HG03139 (cell line): ENCODE measurements around the gene COX17.

ENCODE experiments used
- ATAC-seq: cut with Tn5 transposase; IDR thresholded peaks from one replicate; pipeline ENCODE4 v1.9.1; 2021; ENCODE audit not compliant: unreplicated experiment

Gene COX17

GRCh38 chr3:119647171-119647570, 30.0 kb downstream of the COX17 start:
- no peak for ATAC-seq

- no peak for ATAC-seq
Observed at GRCh38 chr3:119645813-119646212, 31.4 kb downstream of the COX17 start.

- no peak for ATAC-seq
Observed at GRCh38 chr3:119644481-119644880, 32.7 kb downstream of the COX17 start.

GRCh38 chr3:119643528-119643927, 33.7 kb downstream of the COX17 start:
- no peak for ATAC-seq

GRCh38 chr3:119642746-119643473, 34.3 kb downstream of the COX17 start:
- ATAC-seq, result no peak

- ATAC-seq, result no peak
Observed at GRCh38 chr3:119641416-119641815, 35.8 kb downstream of the COX17 start.

GRCh38 chr3:119639494-119640350, 37.5 kb downstream of the COX17 start:
- ATAC-seq, result no peak

GRCh38 chr3:119637679-119638477, 39.3 kb downstream of the COX17 start:
- ATAC-seq, result peak; percentile 30

- no peak for ATAC-seq
Observed at GRCh38 chr3:119636891-119637611, 40.2 kb downstream of the COX17 start.

GRCh38 chr3:119636249-119636648, 41.0 kb downstream of the COX17 start:
- no peak for ATAC-seq

- no peak for ATAC-seq
Observed at GRCh38 chr3:119635719-119636118, 41.5 kb downstream of the COX17 start.

GRCh38 chr3:119632829-119633228, 44.4 kb downstream of the COX17 start:
- no peak for ATAC-seq

- no peak for ATAC-seq
Observed at GRCh38 chr3:119632216-119632615, 45.0 kb downstream of the COX17 start.

- ATAC-seq, result no peak
Observed at GRCh38 chr3:119631516-119631915, 45.7 kb downstream of the COX17 start.

- ATAC-seq, result no peak
Observed at GRCh38 chr3:119630880-119631329, 46.3 kb downstream of the COX17 start.

- ATAC-seq, result no peak
Observed at GRCh38 chr3:119630128-119630879, 46.9 kb downstream of the COX17 start.

- ATAC-seq, result peak; percentile 18
Observed at GRCh38 chr3:119628816-119629445, 48.3 kb downstream of the COX17 start.

- ATAC-seq, result peak; percentile 43
Observed at GRCh38 chr3:119628390-119628789, 48.8 kb downstream of the COX17 start.

- ATAC-seq, result no peak
Observed at GRCh38 chr3:119627461-119627860, 49.7 kb downstream of the COX17 start.
